GM23338 (cell line): Measurements from ENCODE around the gene THADA. TPM values are rescaled to one million over a fixed set of nuclear protein-coding genes. Genes with fewer than 3 reads are reported as not detected.

Experiments
- ATAC-seq: fragments of 200-7000 bp; cut with Tn5 transposase; 3 replicates; pipeline ENCODE4 v1.9.1; 2020
- DNase-seq: peaks from one replicate; pipeline ENCODE4 v3.0.0-alpha.2; 2015; ENCODE audit warnings: low spot score
- H2AFZ ChIP-seq: fragments of 200-600 bp; sonication (generic); 2 replicates; pipeline ENCODE4 v1.8.0; 2016; ENCODE audit warnings: antibody characterized with exemption, mild to moderate bottlenecking, moderate library complexity
- H3F3A ChIP-seq: fragments of 200-600 bp; sonication (generic); replicated peaks from 2 replicates; pipeline ENCODE4 v1.8.0; 2017; ENCODE audit warnings: antibody characterized with exemption, mixed run types, low read depth
- H3K27ac ChIP-seq: fragments of 200-600 bp; sonication (generic); 2 replicates; pipeline ENCODE4 v1.6.1; 2016; ENCODE audit warnings: low read depth
- H3K27me3 ChIP-seq: fragments of 200-600 bp; sonication (generic); 2 replicates; pipeline ENCODE4 v1.8.0; 2016; ENCODE audit warnings: mild to moderate bottlenecking, mixed run types, moderate library complexity; ENCODE audit not compliant: insufficient read depth
- H3K36me3 ChIP-seq: fragments of 200-600 bp; sonication (generic); 2 replicates; pipeline ENCODE4 v1.8.0; 2016; ENCODE audit warnings: mild to moderate bottlenecking; ENCODE audit not compliant: insufficient read depth
- H3K4me1 ChIP-seq: fragments of 200-600 bp; sonication (generic); 2 replicates; pipeline ENCODE4 v1.8.0; 2016; ENCODE audit warnings: mild to moderate bottlenecking, moderate library complexity; ENCODE audit not compliant: insufficient read depth
- H3K4me2 ChIP-seq: fragments of 200-600 bp; sonication (generic); 2 replicates; pipeline ENCODE4 v1.7.1; 2017; ENCODE audit warnings: mixed run types
- H3K4me3 ChIP-seq: fragments of 200-600 bp; sonication (generic); 2 replicates; pipeline ENCODE4 v1.6.1; 2016; ENCODE audit warnings: mixed run types
- H3K79me2 ChIP-seq: fragments of 200-600 bp; sonication (generic); replicated peaks from 2 replicates; pipeline ENCODE4 v1.8.0; 2017; ENCODE audit warnings: mild to moderate bottlenecking; ENCODE audit not compliant: insufficient read depth
- H3K9me2 ChIP-seq: fragments of 200-600 bp; sonication (generic); 2 replicates; pipeline ENCODE4 v1.8.0; 2017; ENCODE audit not compliant: insufficient read depth
- H4K20me1 ChIP-seq: fragments of 200-600 bp; sonication (generic); replicated peaks from 2 replicates; pipeline ENCODE4 v1.8.0; 2017; ENCODE audit warnings: mild to moderate bottlenecking; ENCODE audit not compliant: insufficient read depth
- H3K27ac Mint-ChIP-seq: 2 replicates; pipeline ENCODE4 v1.8.0; 2020; ENCODE audit warnings: inconsistent platforms, mild to moderate bottlenecking, moderate library complexity, mixed read lengths
- H3K27me3 Mint-ChIP-seq: 3 replicates; pipeline ENCODE4 v1.8.0; 2022; ENCODE audit warnings: low read depth, mild to moderate bottlenecking, moderate library complexity, mixed read lengths, inconsistent platforms; ENCODE audit not compliant: insufficient read depth, poor library complexity
- H3K36me3 Mint-ChIP-seq: 3 replicates; pipeline ENCODE4 v1.8.0; 2021; ENCODE audit warnings: low read depth, mild to moderate bottlenecking, inconsistent platforms, moderate library complexity, mixed read lengths
- H3K4me1 Mint-ChIP-seq: 3 replicates; pipeline ENCODE4 v1.8.0; 2020; ENCODE audit warnings: mild to moderate bottlenecking, inconsistent platforms, mixed read lengths
- H3K4me3 Mint-ChIP-seq: 3 replicates; pipeline ENCODE4 v1.8.0; 2021; ENCODE audit warnings: moderate library complexity, mild to moderate bottlenecking, inconsistent platforms, mixed read lengths
- H3K9me3 Mint-ChIP-seq: 3 replicates; pipeline ENCODE4 v1.8.0; 2020; ENCODE audit warnings: moderate library complexity, mild to moderate bottlenecking, inconsistent platforms, mixed read lengths
- CREB1 ChIP-seq: fragments of 250-450 bp; sonication (Bioruptor Pico); IDR thresholded peaks from 2 replicates; pipeline ENCODE4 v1.5.0; 2020; ENCODE audit warnings: low read depth, mild to moderate bottlenecking, moderate library complexity
- CTCF ChIP-seq, 2 experiments: fragments of 200-600 bp in 1 of 2; sonication (generic) in 1 of 2; conservative IDR thresholded peaks; 2 replicates each; pipeline versions ENCODE4 v1.5.1 to v1.6.1; 2016 to 2017; ENCODE audit warnings: antibody characterized with exemption in 2 of 2, low read depth in 2 of 2, mild to moderate bottlenecking in 2 of 2, moderate library complexity in 1 of 2
- ETS1 ChIP-seq: IDR thresholded peaks from 2 replicates; pipeline ENCODE4 v1.6.1; 2016; ENCODE audit warnings: antibody characterized with exemption
- EZH2 ChIP-seq: fragments of 200-600 bp; sonication (generic); IDR thresholded peaks from one replicate; pipeline ENCODE4 v1.8.0; 2017; ENCODE audit warnings: antibody characterized with exemption, mild to moderate bottlenecking, low read depth; ENCODE audit not compliant: unreplicated experiment
- EZH2phosphoT487 ChIP-seq: fragments of 200-600 bp; sonication (generic); IDR thresholded peaks from one replicate; pipeline ENCODE4 v1.8.1; 2018; ENCODE audit warnings: antibody characterized with exemption; ENCODE audit not compliant: unreplicated experiment
- JUNB ChIP-seq: IDR thresholded peaks from one replicate; pipeline ENCODE4 v1.6.1; 2016; ENCODE audit warnings: antibody characterized with exemption; ENCODE audit not compliant: unreplicated experiment
- NANOG ChIP-seq: IDR thresholded peaks from 2 replicates; pipeline ENCODE4 v1.6.1; 2016; ENCODE audit warnings: antibody characterized with exemption, borderline replicate concordance
- POLR2AphosphoS5 ChIP-seq: IDR thresholded peaks from 2 replicates; pipeline ENCODE4 v1.6.1; 2016; ENCODE audit warnings: antibody characterized with exemption, low read depth
- ZNF114 ChIP-seq: fragments of 250-450 bp; sonication (Bioruptor Pico); IDR thresholded peaks from 2 replicates; pipeline ENCODE4 v1.5.0; 2020; ENCODE audit warnings: mild to moderate bottlenecking, moderate library complexity
- ZNF331 ChIP-seq: fragments of 250-450 bp; sonication (Bioruptor Pico); IDR thresholded peaks from 2 replicates; pipeline ENCODE4 v1.5.0; 2020; ENCODE audit warnings: low read depth, mild to moderate bottlenecking, moderate library complexity
- ZNF462 ChIP-seq: fragments of 250-450 bp; sonication (Bioruptor Pico); IDR thresholded peaks from 2 replicates; pipeline ENCODE4 v1.5.0; 2020; ENCODE audit warnings: mild to moderate bottlenecking, moderate library complexity
- polyA plus RNA-seq: library from polyadenylated mRNA; unstranded; fragments of >200 nt; fragmentation: Nextera tagmentation; extraction: Ambion mirVana; gene quantifications from 2 replicates; pipeline ENCODE4 v1.2.1, GENCODE V29; 2016
- total RNA-seq: library from RNA; depleted of rRNA; stranded (reverse); fragments of >200 nt; shearing (Covaris generic); gene quantifications from 2 replicates; pipeline ENCODE4 v1.2.3, GENCODE V29; 2014
- TF ChIP-seq, protein P1 (sequence below): IDR thresholded peaks from one replicate; pipeline ENCODE4 v1.6.1; 2018; ENCODE audit warnings: antibody characterized with exemption; ENCODE audit not compliant: unreplicated experiment

THADA gene
- total and polyA plus RNA-seq, 2 experiments from 2014 or later: 17.0 to 30.7 TPM

- Histone ChIP-seq H3K27me3 (no peaks in the 10 kb centered on the region), H3K4me1 (no peaks in the 10 kb centered on the region), H2AFZ (no peak overlapping the region), H3K9me2 (no peaks in the 10 kb centered on the region), H3K79me2 (no peaks in the 10 kb centered on the region), H3K4me3 (no peak overlapping the region), H3K27ac (no peak overlapping the region), H3K4me2 (no peak overlapping the region), H3K36me3 (peaks cover 46% of the 10 kb centered on the region), H4K20me1 (peaks cover 4% of the 10 kb centered on the region; the same call in 1 of the 2 replicates), H3F3A (no peaks in the 10 kb centered on the region)
- no peaks in the 10 kb centered on the region for H3K4me1 Mint-ChIP-seq
- TF ChIP-seq ZNF462 (CRISPR knock-in tag) (no peak), EZH2phosphoT487 (no peak), JUNB (no peak), ZNF114 (CRISPR knock-in tag) (no peak), CTCF (conservative IDR thresholded peaks at IDR 0.05; ENCODE audit: low read depth in 2 of 2) (no peak), NANOG (no peak), ZNF331 (CRISPR knock-in tag) (no peak), POLR2AphosphoS5 (no peak), EZH2 (no peak), CREB1 (no peak), ETS1 (no peak)
- TF ChIP-seq, protein P1, sequence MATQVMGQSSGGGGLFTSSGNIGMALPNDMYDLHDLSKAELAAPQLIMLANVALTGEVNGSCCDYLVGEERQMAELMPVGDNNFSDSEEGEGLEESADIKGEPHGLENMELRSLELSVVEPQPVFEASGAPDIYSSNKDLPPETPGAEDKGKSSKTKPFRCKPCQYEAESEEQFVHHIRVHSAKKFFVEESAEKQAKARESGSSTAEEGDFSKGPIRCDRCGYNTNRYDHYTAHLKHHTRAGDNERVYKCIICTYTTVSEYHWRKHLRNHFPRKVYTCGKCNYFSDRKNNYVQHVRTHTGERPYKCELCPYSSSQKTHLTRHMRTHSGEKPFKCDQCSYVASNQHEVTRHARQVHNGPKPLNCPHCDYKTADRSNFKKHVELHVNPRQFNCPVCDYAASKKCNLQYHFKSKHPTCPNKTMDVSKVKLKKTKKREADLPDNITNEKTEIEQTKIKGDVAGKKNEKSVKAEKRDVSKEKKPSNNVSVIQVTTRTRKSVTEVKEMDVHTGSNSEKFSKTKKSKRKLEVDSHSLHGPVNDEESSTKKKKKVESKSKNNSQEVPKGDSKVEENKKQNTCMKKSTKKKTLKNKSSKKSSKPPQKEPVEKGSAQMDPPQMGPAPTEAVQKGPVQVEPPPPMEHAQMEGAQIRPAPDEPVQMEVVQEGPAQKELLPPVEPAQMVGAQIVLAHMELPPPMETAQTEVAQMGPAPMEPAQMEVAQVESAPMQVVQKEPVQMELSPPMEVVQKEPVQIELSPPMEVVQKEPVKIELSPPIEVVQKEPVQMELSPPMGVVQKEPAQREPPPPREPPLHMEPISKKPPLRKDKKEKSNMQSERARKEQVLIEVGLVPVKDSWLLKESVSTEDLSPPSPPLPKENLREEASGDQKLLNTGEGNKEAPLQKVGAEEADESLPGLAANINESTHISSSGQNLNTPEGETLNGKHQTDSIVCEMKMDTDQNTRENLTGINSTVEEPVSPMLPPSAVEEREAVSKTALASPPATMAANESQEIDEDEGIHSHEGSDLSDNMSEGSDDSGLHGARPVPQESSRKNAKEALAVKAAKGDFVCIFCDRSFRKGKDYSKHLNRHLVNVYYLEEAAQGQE: no peak
- peaks cover 2% of the 10 kb centered on the region for H3K27me3 Mint-ChIP-seq
- no peak for DNase-seq
- H3K4me3 Mint-ChIP-seq: no peak overlapping the region
- peaks cover 65% of the 10 kb centered on the region for H3K36me3 Mint-ChIP-seq
- no peak for ATAC-seq
- H3K27ac Mint-ChIP-seq: no peak overlapping the region
- H3K9me3 Mint-ChIP-seq: peaks cover 33% of the 10 kb centered on the region
Observed at GRCh38 chr2:43551990-43552389, 43.8 kb downstream of the THADA start.
